K562 (cell line): ENCODE measurements around the gene VEGFA. TPM values are rescaled to one million over a fixed set of nuclear protein-coding genes. Genes with fewer than 3 reads are reported as not detected.

Source experiments
- ATF4 ChIP-seq: fragments of 450-650 bp; formaldehyde crosslinking; IDR thresholded peaks from 2 replicates; pipeline ENCODE4 v1.4.0; 2022; ENCODE audit warnings: mild to moderate bottlenecking, moderate library complexity
- BRF1 ChIP-seq: IDR thresholded peaks from 3 replicates; pipeline ENCODE4 v1.6.1; 2011; ENCODE audit warnings: borderline replicate concordance, mild to moderate bottlenecking; ENCODE audit not compliant: insufficient read length; ENCODE audit errors: extremely low read depth
- CREB1 ChIP-seq, 2 experiments: sonication (generic) in 1 of 2; formaldehyde crosslinking in 1 of 2; IDR thresholded peaks; 2 replicates each; pipeline versions ENCODE4 v1.6.1 to v1.8.0; 2012 to 2022; ENCODE audit warnings: inconsistent platforms in 1 of 2, mild to moderate bottlenecking in 1 of 2, missing genetic modification reagents in 1 of 2, moderate library complexity in 1 of 2
- E2F4 ChIP-seq: sonication (generic); formaldehyde crosslinking; IDR thresholded peaks from 2 replicates; pipeline ENCODE4 v1.8.0; 2022; ENCODE audit warnings: mild to moderate bottlenecking, low read depth, missing genetic modification reagents
- MAFK ChIP-seq: IDR thresholded peaks from 2 replicates; pipeline ENCODE4 v1.6.1; 2011; ENCODE audit warnings: low read length, improper control_type of control experiment
- MEF2D ChIP-seq: conservative IDR thresholded peaks from 2 replicates; pipeline ENCODE4 v1.6.1; 2016; ENCODE audit warnings: low read depth, missing genetic modification characterization, missing compliant biosample characterization
- NRF1 ChIP-seq, 2 experiments: fragments of 450-650 bp; IDR thresholded peaks in 1 of 2; conservative IDR thresholded peaks in 1 of 2; 2 replicates each; pipeline ENCODE4 v1.6.1; 2014; ENCODE audit warnings: mild to moderate bottlenecking in 2 of 2
- RNF2 ChIP-seq: sonication (generic); IDR thresholded peaks from 2 replicates; pipeline ENCODE4 v1.6.1; 2016
- STAT6 ChIP-seq: sonication (generic); formaldehyde crosslinking; IDR thresholded peaks from 2 replicates; pipeline ENCODE4 v1.8.1; 2023; ENCODE audit warnings: mild to moderate bottlenecking, missing genetic modification reagents
- XRCC5 ChIP-seq: fragments of 200-400 bp; formaldehyde crosslinking; IDR thresholded peaks from 2 replicates; pipeline ENCODE4 v1.6.1; 2017; ENCODE audit warnings: low read depth, mild to moderate bottlenecking, low read length
- ZBTB7A ChIP-seq: IDR thresholded peaks from 2 replicates; pipeline ENCODE4 v1.6.1; 2011; ENCODE audit warnings: low read depth, mild to moderate bottlenecking, low read length, moderate library complexity, borderline replicate concordance; ENCODE audit not compliant: control insufficient read depth
- ZFX ChIP-seq: sonication (generic); formaldehyde crosslinking; IDR thresholded peaks from 2 replicates; pipeline ENCODE4 v1.8.0; 2022; ENCODE audit warnings: mild to moderate bottlenecking, missing genetic modification reagents, moderate library complexity
- ZNF140 ChIP-seq: fragments of 250-450 bp; sonication (Bioruptor Pico); IDR thresholded peaks from 2 replicates; pipeline ENCODE4 v1.8.0; 2021; ENCODE audit warnings: moderate library complexity, mild to moderate bottlenecking, inconsistent platforms
- ZNF146 ChIP-seq: IDR thresholded peaks from one replicate; pipeline ENCODE4 v1.6.1; 2018; ENCODE audit warnings: missing compliant biosample characterization; ENCODE audit not compliant: unreplicated experiment
- ZNF785 ChIP-seq: fragments of 250-450 bp; sonication (Bioruptor Pico); IDR thresholded peaks from 2 replicates; pipeline ENCODE4 v1.4.0; 2020; ENCODE audit warnings: mild to moderate bottlenecking
- polyA plus RNA-seq, 8 experiments: library from polyadenylated mRNA; depleted of rRNA in 4 of 8; stranded (reverse) in 5 of 8; unstranded in 3 of 8; fragments of >200 nt; fragmentation: Nextera tagmentation in 2 of 8; fragmentation: Illumina TruSeq in 1 of 8; extraction: Ambion mirVana in 2 of 8; extraction: Trizol in 1 of 8; gene quantifications; 2 replicates each; pipeline versions ENCODE4 v1.2.1 to v1.2.3, GENCODE V29; 2011 to 2014; ENCODE audit warnings: inconsistent platforms in 1 of 8, missing spikeins in 1 of 8
- total RNA-seq, 7 experiments: library from RNA; depleted of rRNA in 6 of 7; stranded (reverse); fragments of >200 nt in 6 of 7; fragmentation: Illumina TruSeq in 2 of 7; extraction: Trizol in 2 of 7; gene quantifications; 2 replicates each; pipeline versions ENCODE4 v1.2.1 to v1.2.3, GENCODE V29; 2011 to 2021; ENCODE audit warnings: low replicate concordance in 1 of 7
- TF ChIP-seq, protein P1 (sequence below): fragments of 450-650 bp; IDR thresholded peaks from 2 replicates; pipeline ENCODE4 v1.6.1; 2014; ENCODE audit warnings: low read depth, mild to moderate bottlenecking, moderate library complexity, borderline replicate concordance

The VEGFA gene
- total and polyA plus RNA-seq, 9 of the 15 experiments (the other 6 are each of a cell fraction or from before 2014, with no cell fraction given): 14.0 to 271 (median 124) TPM

DNA sequence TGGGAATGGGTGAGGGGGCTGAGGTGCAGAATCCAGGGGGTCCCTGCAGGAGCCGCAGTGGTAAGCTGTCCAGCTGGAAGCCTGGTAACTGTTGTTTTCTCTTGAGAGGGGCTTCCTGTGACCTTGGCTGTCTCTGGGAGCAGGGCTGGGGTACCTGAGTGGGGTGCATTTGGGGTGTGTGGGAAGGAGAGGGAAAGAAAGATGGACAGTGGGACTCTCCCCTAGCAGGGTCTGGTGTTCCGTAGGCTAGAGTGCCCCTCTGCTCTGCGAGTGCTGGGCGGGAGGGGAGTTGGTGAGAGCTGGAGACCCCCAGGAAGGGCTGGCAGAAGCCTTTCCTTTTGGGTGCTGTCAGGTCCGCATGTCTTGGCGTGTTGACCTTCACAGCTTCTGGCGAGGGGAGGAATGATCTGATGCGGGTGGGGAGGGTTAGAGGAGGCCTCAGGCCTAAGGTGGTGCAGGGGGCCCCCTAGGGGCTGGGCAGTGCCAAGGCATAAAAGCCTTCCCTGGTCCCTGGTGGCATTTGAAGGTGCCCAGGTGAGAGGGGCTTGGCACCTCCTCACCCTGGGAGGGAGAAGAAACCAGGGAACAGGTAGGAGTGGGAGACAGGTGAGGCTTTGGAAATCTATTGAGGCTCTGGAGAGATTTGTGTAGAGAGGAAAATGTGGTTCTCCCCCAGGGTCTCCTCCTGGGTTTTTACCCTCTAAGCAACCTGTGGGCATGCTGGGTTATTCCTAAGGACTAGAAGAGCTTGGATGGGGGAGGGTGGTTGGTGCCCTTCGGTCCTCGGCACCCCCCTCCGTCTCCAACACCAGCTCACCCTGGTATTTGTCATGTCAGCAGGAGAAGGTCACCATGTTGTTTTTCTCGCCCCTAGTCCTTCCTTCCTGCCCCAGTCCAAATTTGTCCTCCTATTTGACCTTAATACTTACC, 3.3 kb downstream of the VEGFA start (continued):
- TF ChIP-seq E2F4 (CRISPR knock-in tag) (0 out of 2 replicates have a peak, but pooled peaks have one; percentile 27), BRF1 (no peak), ZNF146 (no peak), ZNF785 (no peak), ZFX (CRISPR knock-in tag) (peak; percentile 66), NRF1 (conservative IDR thresholded peaks at IDR 0.05 in 1 of 2, IDR thresholded peaks at IDR 0.05 in 1 of 2) (no peak), ZNF140 (CRISPR knock-in tag) (no peak), ATF4 (CRISPR knock-in tag) (no peak), XRCC5 (peak; percentile 85; the same call in 1 of the 2 replicates), MAFK (no peak), CREB1 (IDR thresholded peaks at IDR 0.05) (no peak), CREB1 (CRISPR knock-in tag; IDR thresholded peaks at IDR 0.05) (0 out of 2 replicates have a peak, but pooled peaks have one; percentile 10), MEF2D (tag) (no peak), STAT6 (peak; percentile 84), ZBTB7A (peak; percentile 51), RNF2 (0 out of 2 replicates have a peak, but pooled peaks have one; percentile 20)
- TF ChIP-seq, protein P1, sequence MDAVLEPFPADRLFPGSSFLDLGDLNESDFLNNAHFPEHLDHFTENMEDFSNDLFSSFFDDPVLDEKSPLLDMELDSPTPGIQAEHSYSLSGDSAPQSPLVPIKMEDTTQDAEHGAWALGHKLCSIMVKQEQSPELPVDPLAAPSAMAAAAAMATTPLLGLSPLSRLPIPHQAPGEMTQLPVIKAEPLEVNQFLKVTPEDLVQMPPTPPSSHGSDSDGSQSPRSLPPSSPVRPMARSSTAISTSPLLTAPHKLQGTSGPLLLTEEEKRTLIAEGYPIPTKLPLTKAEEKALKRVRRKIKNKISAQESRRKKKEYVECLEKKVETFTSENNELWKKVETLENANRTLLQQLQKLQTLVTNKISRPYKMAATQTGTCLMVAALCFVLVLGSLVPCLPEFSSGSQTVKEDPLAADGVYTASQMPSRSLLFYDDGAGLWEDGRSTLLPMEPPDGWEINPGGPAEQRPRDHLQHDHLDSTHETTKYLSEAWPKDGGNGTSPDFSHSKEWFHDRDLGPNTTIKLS: no peak
